GM23338 (cell line): ENCODE data around the gene CTNNA2. TPM values are rescaled to one million over a fixed set of nuclear protein-coding genes. Genes with fewer than 3 reads are reported as not detected.

ENCODE experiments used
- ATAC-seq: fragments of 200-7000 bp; cut with Tn5 transposase; 3 replicates; pipeline ENCODE4 v1.9.1; 2020
- DNase-seq: peaks from one replicate; pipeline ENCODE4 v3.0.0-alpha.2; 2015; ENCODE audit warnings: low spot score
- H2AFZ ChIP-seq: fragments of 200-600 bp; sonication (generic); 2 replicates; pipeline ENCODE4 v1.8.0; 2016; ENCODE audit warnings: antibody characterized with exemption, mild to moderate bottlenecking, moderate library complexity
- H3F3A ChIP-seq: fragments of 200-600 bp; sonication (generic); replicated peaks from 2 replicates; pipeline ENCODE4 v1.8.0; 2017; ENCODE audit warnings: antibody characterized with exemption, mixed run types, low read depth
- H3K27ac ChIP-seq: fragments of 200-600 bp; sonication (generic); 2 replicates; pipeline ENCODE4 v1.6.1; 2016; ENCODE audit warnings: low read depth
- H3K27me3 ChIP-seq: fragments of 200-600 bp; sonication (generic); 2 replicates; pipeline ENCODE4 v1.8.0; 2016; ENCODE audit warnings: mild to moderate bottlenecking, mixed run types, moderate library complexity; ENCODE audit not compliant: insufficient read depth
- H3K36me3 ChIP-seq: fragments of 200-600 bp; sonication (generic); 2 replicates; pipeline ENCODE4 v1.8.0; 2016; ENCODE audit warnings: mild to moderate bottlenecking; ENCODE audit not compliant: insufficient read depth
- H3K4me1 ChIP-seq: fragments of 200-600 bp; sonication (generic); 2 replicates; pipeline ENCODE4 v1.8.0; 2016; ENCODE audit warnings: mild to moderate bottlenecking, moderate library complexity; ENCODE audit not compliant: insufficient read depth
- H3K4me2 ChIP-seq: fragments of 200-600 bp; sonication (generic); 2 replicates; pipeline ENCODE4 v1.7.1; 2017; ENCODE audit warnings: mixed run types
- H3K4me3 ChIP-seq: fragments of 200-600 bp; sonication (generic); 2 replicates; pipeline ENCODE4 v1.6.1; 2016; ENCODE audit warnings: mixed run types
- H3K79me2 ChIP-seq: fragments of 200-600 bp; sonication (generic); replicated peaks from 2 replicates; pipeline ENCODE4 v1.8.0; 2017; ENCODE audit warnings: mild to moderate bottlenecking; ENCODE audit not compliant: insufficient read depth
- H3K9me2 ChIP-seq: fragments of 200-600 bp; sonication (generic); 2 replicates; pipeline ENCODE4 v1.8.0; 2017; ENCODE audit not compliant: insufficient read depth
- H4K20me1 ChIP-seq: fragments of 200-600 bp; sonication (generic); replicated peaks from 2 replicates; pipeline ENCODE4 v1.8.0; 2017; ENCODE audit warnings: mild to moderate bottlenecking; ENCODE audit not compliant: insufficient read depth
- H3K27ac Mint-ChIP-seq: 2 replicates; pipeline ENCODE4 v1.8.0; 2020; ENCODE audit warnings: inconsistent platforms, mild to moderate bottlenecking, moderate library complexity, mixed read lengths
- H3K27me3 Mint-ChIP-seq: 3 replicates; pipeline ENCODE4 v1.8.0; 2022; ENCODE audit warnings: low read depth, mild to moderate bottlenecking, moderate library complexity, mixed read lengths, inconsistent platforms; ENCODE audit not compliant: insufficient read depth, poor library complexity
- H3K36me3 Mint-ChIP-seq: 3 replicates; pipeline ENCODE4 v1.8.0; 2021; ENCODE audit warnings: low read depth, mild to moderate bottlenecking, inconsistent platforms, moderate library complexity, mixed read lengths
- H3K4me1 Mint-ChIP-seq: 3 replicates; pipeline ENCODE4 v1.8.0; 2020; ENCODE audit warnings: mild to moderate bottlenecking, inconsistent platforms, mixed read lengths
- H3K4me3 Mint-ChIP-seq: 3 replicates; pipeline ENCODE4 v1.8.0; 2021; ENCODE audit warnings: moderate library complexity, mild to moderate bottlenecking, inconsistent platforms, mixed read lengths
- H3K9me3 Mint-ChIP-seq: 3 replicates; pipeline ENCODE4 v1.8.0; 2020; ENCODE audit warnings: moderate library complexity, mild to moderate bottlenecking, inconsistent platforms, mixed read lengths
- CREB1 ChIP-seq: fragments of 250-450 bp; sonication (Bioruptor Pico); IDR thresholded peaks from 2 replicates; pipeline ENCODE4 v1.5.0; 2020; ENCODE audit warnings: low read depth, mild to moderate bottlenecking, moderate library complexity
- EZH2 ChIP-seq: fragments of 200-600 bp; sonication (generic); IDR thresholded peaks from one replicate; pipeline ENCODE4 v1.8.0; 2017; ENCODE audit warnings: antibody characterized with exemption, mild to moderate bottlenecking, low read depth; ENCODE audit not compliant: unreplicated experiment
- EZH2phosphoT487 ChIP-seq: fragments of 200-600 bp; sonication (generic); IDR thresholded peaks from one replicate; pipeline ENCODE4 v1.8.1; 2018; ENCODE audit warnings: antibody characterized with exemption; ENCODE audit not compliant: unreplicated experiment
- JUNB ChIP-seq: IDR thresholded peaks from one replicate; pipeline ENCODE4 v1.6.1; 2016; ENCODE audit warnings: antibody characterized with exemption; ENCODE audit not compliant: unreplicated experiment
- NANOG ChIP-seq: IDR thresholded peaks from 2 replicates; pipeline ENCODE4 v1.6.1; 2016; ENCODE audit warnings: antibody characterized with exemption, borderline replicate concordance
- polyA plus RNA-seq: library from polyadenylated mRNA; unstranded; fragments of >200 nt; fragmentation: Nextera tagmentation; extraction: Ambion mirVana; gene quantifications from 2 replicates; pipeline ENCODE4 v1.2.1, GENCODE V29; 2016
- total RNA-seq: library from RNA; depleted of rRNA; stranded (reverse); fragments of >200 nt; shearing (Covaris generic); gene quantifications from 2 replicates; pipeline ENCODE4 v1.2.3, GENCODE V29; 2014
- TF ChIP-seq, protein P1 (sequence below): fragments of 250-450 bp; sonication (Bioruptor Pico); IDR thresholded peaks from 2 replicates; pipeline ENCODE4 v1.5.0; 2020; ENCODE audit warnings: mild to moderate bottlenecking, moderate library complexity
- TF ChIP-seq, protein P2 (sequence below): IDR thresholded peaks from one replicate; pipeline ENCODE4 v1.6.1; 2018; ENCODE audit warnings: antibody characterized with exemption; ENCODE audit not compliant: unreplicated experiment
- TF ChIP-seq, protein P3 (sequence below), 2 experiments: fragments of 200-600 bp in 1 of 2; sonication (generic) in 1 of 2; conservative IDR thresholded peaks; 2 replicates each; pipeline versions ENCODE4 v1.5.1 to v1.6.1; 2016 to 2017; ENCODE audit warnings: antibody characterized with exemption in 2 of 2, low read depth in 2 of 2, mild to moderate bottlenecking in 2 of 2, moderate library complexity in 1 of 2

Gene CTNNA2
- total and polyA plus RNA-seq, 2 experiments from 2014 or later = 6.4 to 15.6 TPM

DNA sequence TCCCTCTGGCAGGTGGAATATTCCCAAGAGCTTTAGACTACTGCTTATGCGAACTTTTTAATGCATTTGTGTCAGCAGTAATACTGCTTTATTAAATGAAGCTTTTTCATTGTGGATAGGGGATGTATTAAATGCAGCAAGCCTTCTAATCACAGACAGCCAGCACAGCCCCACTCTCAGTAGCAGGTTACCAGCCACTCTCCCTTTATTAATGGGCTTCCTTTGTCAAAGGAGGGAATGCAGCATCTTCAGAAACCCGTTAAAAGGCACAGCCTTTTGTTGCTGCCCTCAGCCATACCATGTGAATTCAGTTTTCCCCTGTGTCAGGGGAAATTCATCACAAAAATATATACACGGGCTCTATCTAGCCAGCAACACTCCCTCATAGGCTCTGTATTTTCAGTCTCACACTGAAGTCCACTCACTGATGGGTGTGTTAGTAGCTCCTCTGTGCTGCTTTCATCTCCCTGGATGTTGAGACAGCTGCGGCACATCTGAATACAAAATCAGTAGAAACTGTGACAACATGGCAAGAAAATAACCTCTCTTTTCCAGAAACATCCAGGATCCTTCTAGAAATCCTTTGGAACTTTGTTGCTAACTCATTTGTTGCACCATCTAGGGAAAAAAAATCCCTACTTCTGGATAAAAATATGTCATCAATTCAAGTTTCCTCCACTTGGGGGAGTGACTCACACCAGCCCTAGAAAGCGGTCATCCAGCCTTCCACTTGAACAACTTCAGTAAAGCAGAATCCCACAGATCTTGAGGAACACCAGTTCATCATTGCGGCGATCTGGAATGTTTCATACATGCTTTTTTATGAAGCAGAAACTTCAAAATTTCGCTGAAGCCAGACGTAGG, 743.3 kb downstream of the CTNNA2 start (continued):
- TF ChIP-seq, protein P1, sequence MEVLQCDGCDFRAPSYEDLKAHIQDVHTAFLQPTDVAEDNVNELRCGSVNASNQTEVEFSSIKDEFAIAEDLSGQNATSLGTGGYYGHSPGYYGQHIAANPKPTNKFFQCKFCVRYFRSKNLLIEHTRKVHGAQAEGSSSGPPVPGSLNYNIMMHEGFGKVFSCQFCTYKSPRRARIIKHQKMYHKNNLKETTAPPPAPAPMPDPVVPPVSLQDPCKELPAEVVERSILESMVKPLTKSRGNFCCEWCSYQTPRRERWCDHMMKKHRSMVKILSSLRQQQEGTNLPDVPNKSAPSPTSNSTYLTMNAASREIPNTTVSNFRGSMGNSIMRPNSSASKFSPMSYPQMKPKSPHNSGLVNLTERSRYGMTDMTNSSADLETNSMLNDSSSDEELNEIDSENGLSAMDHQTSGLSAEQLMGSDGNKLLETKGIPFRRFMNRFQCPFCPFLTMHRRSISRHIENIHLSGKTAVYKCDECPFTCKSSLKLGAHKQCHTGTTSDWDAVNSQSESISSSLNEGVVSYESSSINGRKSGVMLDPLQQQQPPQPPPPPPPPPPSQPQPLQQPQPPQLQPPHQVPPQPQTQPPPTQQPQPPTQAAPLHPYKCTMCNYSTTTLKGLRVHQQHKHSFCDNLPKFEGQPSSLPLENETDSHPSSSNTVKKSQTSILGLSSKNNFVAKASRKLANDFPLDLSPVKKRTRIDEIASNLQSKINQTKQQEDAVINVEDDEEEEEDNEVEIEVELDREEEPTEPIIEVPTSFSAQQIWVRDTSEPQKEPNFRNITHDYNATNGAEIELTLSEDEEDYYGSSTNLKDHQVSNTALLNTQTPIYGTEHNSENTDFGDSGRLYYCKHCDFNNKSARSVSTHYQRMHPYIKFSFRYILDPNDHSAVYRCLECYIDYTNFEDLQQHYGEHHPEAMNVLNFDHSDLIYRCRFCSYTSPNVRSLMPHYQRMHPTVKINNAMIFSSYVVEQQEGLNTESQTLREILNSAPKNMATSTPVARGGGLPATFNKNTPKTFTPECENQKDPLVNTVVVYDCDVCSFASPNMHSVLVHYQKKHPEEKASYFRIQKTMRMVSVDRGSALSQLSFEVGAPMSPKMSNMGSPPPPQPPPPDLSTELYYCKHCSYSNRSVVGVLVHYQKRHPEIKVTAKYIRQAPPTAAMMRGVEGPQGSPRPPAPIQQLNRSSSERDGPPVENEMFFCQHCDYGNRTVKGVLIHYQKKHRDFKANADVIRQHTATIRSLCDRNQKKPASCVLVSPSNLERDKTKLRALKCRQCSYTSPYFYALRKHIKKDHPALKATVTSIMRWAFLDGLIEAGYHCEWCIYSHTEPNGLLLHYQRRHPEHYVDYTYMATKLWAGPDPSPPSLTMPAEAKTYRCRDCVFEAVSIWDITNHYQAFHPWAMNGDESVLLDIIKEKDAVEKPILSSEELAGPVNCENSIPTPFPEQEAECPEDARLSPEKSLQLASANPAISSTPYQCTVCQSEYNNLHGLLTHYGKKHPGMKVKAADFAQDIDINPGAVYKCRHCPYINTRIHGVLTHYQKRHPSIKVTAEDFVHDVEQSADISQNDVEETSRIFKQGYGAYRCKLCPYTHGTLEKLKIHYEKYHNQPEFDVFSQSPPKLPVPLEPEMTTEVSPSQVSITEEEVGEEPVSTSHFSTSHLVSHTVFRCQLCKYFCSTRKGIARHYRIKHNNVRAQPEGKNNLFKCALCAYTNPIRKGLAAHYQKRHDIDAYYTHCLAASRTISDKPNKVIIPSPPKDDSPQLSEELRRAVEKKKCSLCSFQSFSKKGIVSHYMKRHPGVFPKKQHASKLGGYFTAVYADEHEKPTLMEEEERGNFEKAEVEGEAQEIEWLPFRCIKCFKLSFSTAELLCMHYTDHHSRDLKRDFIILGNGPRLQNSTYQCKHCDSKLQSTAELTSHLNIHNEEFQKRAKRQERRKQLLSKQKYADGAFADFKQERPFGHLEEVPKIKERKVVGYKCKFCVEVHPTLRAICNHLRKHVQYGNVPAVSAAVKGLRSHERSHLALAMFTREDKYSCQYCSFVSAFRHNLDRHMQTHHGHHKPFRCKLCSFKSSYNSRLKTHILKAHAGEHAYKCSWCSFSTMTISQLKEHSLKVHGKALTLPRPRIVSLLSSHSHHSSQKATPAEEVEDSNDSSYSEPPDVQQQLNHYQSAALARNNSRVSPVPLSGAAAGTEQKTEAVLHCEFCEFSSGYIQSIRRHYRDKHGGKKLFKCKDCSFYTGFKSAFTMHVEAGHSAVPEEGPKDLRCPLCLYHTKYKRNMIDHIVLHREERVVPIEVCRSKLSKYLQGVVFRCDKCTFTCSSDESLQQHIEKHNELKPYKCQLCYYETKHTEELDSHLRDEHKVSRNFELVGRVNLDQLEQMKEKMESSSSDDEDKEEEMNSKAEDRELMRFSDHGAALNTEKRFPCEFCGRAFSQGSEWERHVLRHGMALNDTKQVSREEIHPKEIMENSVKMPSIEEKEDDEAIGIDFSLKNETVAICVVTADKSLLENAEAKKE = 0 out of 2 replicates have a peak, but pooled peaks have one; percentile 42
- no peak for TF ChIP-seq EZH2phosphoT487
- no peak for TF ChIP-seq JUNB

DNA sequence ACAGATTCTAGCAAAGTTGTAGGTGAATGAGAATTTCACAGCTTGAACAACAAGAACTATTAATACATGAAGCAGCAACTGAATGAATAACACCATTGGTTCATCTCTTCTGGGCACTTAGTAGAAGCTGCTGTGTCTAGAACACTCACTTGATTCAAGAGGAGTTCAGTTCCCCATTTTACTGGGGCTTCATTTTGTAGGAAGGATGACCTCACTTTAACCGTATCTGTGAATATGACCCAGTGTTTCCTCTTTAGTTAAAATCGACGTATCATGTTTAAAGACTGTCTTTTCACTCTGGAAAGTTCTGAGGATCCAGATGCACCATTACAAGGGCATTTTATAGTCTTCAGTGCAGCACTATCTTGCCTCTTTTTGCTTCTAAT, 743.9 kb downstream of the CTNNA2 start:
- Histone ChIP-seq H3K27ac (no peak overlapping the region), H3K79me2 (no peaks in the 10 kb centered on the region), H4K20me1 (no peaks in the 10 kb centered on the region), H2AFZ (no peak overlapping the region), H3K27me3 (no peaks in the 10 kb centered on the region), H3K9me2 (no peaks in the 10 kb centered on the region; the same call in 1 of the 2 replicates), H3K4me3 (no peak overlapping the region), H3F3A (no peaks in the 10 kb centered on the region), H3K4me1 (no peaks in the 10 kb centered on the region), H3K36me3 (no peaks in the 10 kb centered on the region), H3K4me2 (no peak overlapping the region)
- no peaks in the 10 kb centered on the region; the same call in 2 of the 3 replicates for H3K9me3 Mint-ChIP-seq
- peaks cover 10% of the 10 kb centered on the region for H3K4me1 Mint-ChIP-seq
- no peak for DNase-seq
- no peak for TF ChIP-seq EZH2
- TF ChIP-seq NANOG = no peak
- TF ChIP-seq CREB1 (CRISPR knock-in tag) = no peak
- TF ChIP-seq, protein P2, sequence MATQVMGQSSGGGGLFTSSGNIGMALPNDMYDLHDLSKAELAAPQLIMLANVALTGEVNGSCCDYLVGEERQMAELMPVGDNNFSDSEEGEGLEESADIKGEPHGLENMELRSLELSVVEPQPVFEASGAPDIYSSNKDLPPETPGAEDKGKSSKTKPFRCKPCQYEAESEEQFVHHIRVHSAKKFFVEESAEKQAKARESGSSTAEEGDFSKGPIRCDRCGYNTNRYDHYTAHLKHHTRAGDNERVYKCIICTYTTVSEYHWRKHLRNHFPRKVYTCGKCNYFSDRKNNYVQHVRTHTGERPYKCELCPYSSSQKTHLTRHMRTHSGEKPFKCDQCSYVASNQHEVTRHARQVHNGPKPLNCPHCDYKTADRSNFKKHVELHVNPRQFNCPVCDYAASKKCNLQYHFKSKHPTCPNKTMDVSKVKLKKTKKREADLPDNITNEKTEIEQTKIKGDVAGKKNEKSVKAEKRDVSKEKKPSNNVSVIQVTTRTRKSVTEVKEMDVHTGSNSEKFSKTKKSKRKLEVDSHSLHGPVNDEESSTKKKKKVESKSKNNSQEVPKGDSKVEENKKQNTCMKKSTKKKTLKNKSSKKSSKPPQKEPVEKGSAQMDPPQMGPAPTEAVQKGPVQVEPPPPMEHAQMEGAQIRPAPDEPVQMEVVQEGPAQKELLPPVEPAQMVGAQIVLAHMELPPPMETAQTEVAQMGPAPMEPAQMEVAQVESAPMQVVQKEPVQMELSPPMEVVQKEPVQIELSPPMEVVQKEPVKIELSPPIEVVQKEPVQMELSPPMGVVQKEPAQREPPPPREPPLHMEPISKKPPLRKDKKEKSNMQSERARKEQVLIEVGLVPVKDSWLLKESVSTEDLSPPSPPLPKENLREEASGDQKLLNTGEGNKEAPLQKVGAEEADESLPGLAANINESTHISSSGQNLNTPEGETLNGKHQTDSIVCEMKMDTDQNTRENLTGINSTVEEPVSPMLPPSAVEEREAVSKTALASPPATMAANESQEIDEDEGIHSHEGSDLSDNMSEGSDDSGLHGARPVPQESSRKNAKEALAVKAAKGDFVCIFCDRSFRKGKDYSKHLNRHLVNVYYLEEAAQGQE = no peak
- TF ChIP-seq, protein P3, sequence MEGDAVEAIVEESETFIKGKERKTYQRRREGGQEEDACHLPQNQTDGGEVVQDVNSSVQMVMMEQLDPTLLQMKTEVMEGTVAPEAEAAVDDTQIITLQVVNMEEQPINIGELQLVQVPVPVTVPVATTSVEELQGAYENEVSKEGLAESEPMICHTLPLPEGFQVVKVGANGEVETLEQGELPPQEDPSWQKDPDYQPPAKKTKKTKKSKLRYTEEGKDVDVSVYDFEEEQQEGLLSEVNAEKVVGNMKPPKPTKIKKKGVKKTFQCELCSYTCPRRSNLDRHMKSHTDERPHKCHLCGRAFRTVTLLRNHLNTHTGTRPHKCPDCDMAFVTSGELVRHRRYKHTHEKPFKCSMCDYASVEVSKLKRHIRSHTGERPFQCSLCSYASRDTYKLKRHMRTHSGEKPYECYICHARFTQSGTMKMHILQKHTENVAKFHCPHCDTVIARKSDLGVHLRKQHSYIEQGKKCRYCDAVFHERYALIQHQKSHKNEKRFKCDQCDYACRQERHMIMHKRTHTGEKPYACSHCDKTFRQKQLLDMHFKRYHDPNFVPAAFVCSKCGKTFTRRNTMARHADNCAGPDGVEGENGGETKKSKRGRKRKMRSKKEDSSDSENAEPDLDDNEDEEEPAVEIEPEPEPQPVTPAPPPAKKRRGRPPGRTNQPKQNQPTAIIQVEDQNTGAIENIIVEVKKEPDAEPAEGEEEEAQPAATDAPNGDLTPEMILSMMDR (conservative IDR thresholded peaks at IDR 0.05; ENCODE audit: low read depth in 2 of 2) = 0 out of 4 replicates have a peak, but pooled peaks of 1 of the 2 experiments have one; percentile 4
- H3K27me3 Mint-ChIP-seq = peaks cover 2% of the 10 kb centered on the region
- no peak overlapping the region for H3K27ac Mint-ChIP-seq
- no peak overlapping the region for H3K4me3 Mint-ChIP-seq
- H3K36me3 Mint-ChIP-seq = no peaks in the 10 kb centered on the region
- ATAC-seq = no peak
